Spleen (tissue), 11 donors: ENCODE measurements around the gene POLA1. TPM values are rescaled to one million over a fixed set of nuclear protein-coding genes. Genes with fewer than 3 reads are reported as not detected.

ENCODE experiments used
- DNase-seq: peaks from one replicate; pipeline ENCODE4 v3.0.0-alpha.2; 2020
- H3K27ac ChIP-seq, 8 donors: fragments of 200-600 bp; sonication (generic) in 7 of 8; 1 replicate in 4 of 8; 2 replicates in 4 of 8; pipeline versions ENCODE4 v1.5.0 to v1.8.0; 2016 to 2021; ENCODE audit warnings: inconsistent platforms in 4 of 8, mild to moderate bottlenecking in 4 of 8, moderate library complexity in 1 of 8
- H3K27me3 ChIP-seq, 7 donors: fragments of 200-600 bp; sonication (generic) in 6 of 7; replicated peaks in 1 of 7; 1 replicate in 4 of 7; 2 replicates in 3 of 7; pipeline versions ENCODE4 v1.5.0 to v1.8.0; 2016 to 2021; ENCODE audit warnings: inconsistent platforms in 3 of 7, mild to moderate bottlenecking in 1 of 7
- H3K36me3 ChIP-seq, 6 donors: fragments of 200-600 bp; sonication (generic) in 5 of 6; 1 replicate in 4 of 6; 2 replicates in 2 of 6; pipeline versions ENCODE4 v1.5.0 to v1.8.0; 2016 to 2021; ENCODE audit warnings: inconsistent platforms in 2 of 6
- H3K4me1 ChIP-seq, 6 donors: fragments of 200-600 bp; sonication (generic) in 5 of 6; 1 replicate in 3 of 6; 2 replicates in 3 of 6; pipeline versions ENCODE4 v1.5.0 to v1.8.0; 2016 to 2021; ENCODE audit warnings: inconsistent platforms in 3 of 6
- H3K4me3 ChIP-seq, 8 donors: fragments of 200-600 bp; sonication (generic) in 7 of 8; 1 replicate in 4 of 8; 2 replicates in 4 of 8; pipeline versions ENCODE4 v1.5.0 to v1.8.0; 2016 to 2021; ENCODE audit warnings: inconsistent platforms in 4 of 8, mild to moderate bottlenecking in 4 of 8, moderate library complexity in 2 of 8
- H3K9me3 ChIP-seq, 8 donors: fragments of 200-600 bp; sonication (generic) in 7 of 8; 1 replicate in 4 of 8; 2 replicates in 4 of 8; pipeline versions ENCODE4 v1.5.0 to v1.8.0; 2016 to 2021; ENCODE audit warnings: inconsistent platforms in 4 of 8
- POLR2A ChIP-seq, 3 donors: fragments of 450-650 bp; IDR thresholded peaks; one replicate each; pipeline ENCODE4 v1.5.1; 2017; ENCODE audit warnings: antibody characterized with exemption in 3 of 3, mild to moderate bottlenecking in 1 of 3
- POLR2AphosphoS5 ChIP-seq, 3 donors: sonication (generic); formaldehyde crosslinking; IDR thresholded peaks; one replicate each; pipeline ENCODE4 v1.5.1; 2017; ENCODE audit warnings: antibody characterized with exemption in 3 of 3
- WGBS, 5 donors: extraction: QIAGEN DNeasy Blood & Tissue Kit in 3 of 5; methylation state at CpG; one replicate each; pipeline versions ENCODE4 v1.1.5 to v1.1.7; 2013 to 2018; 5-methylcytosine and 5-hydroxymethylcytosine counted together
- intact Hi-C: fragments of 100-400 bp; cut with DNase I; formaldehyde crosslinking; loops from one replicate; pipeline ENCODE4 v1.15.0; 2023; ENCODE audit warnings: low total_unique reads
- polyA plus RNA-seq, 3 donors: library from polyadenylated mRNA; stranded (reverse); fragments of 200-250 nt; gene quantifications; one replicate each; pipeline ENCODE4 v1.2.1, GENCODE V29; 2013
- total RNA-seq, 7 donors: library from RNA; depleted of rRNA in 3 of 7; stranded (reverse); fragments of >200 nt in 3 of 7; fragmentation: NEBNext Ultra II Directional in 4 of 7; extraction: Animal tissue kit (Norgen Biotek cat#: 25700) in 4 of 7; gene quantifications; one replicate each; pipeline versions ENCODE4 v1.1.0 to v1.2.1, GENCODE V29; 2016 to 2021
- TF ChIP-seq, protein P1 (sequence below), 11 experiments: fragments of 200-600 bp in 7 of 11; fragments of 450-650 bp in 4 of 11; sonication (generic) in 4 of 11; IDR thresholded peaks in 8 of 11; conservative IDR thresholded peaks in 3 of 11; 1 replicate in 7 of 11; 2 replicates in 4 of 11; pipeline versions ENCODE4 v1.4.0 to v1.8.0; 2016 to 2021; ENCODE audit warnings: antibody characterized with exemption in 11 of 11, inconsistent platforms in 4 of 11, mild to moderate bottlenecking in 1 of 11
- donor health status: healthy with polysubstance abuse.
- donor health status: DM: no; HTN: no; CAD: no; lungs with moderate emphysema.
- donor health status: DM: no; HTN: no; CAD: no.
- donor health status: Bipolar disorder and iron deficiency.
- donor health status: healthy.
- donor health status: DM: no; HTN: no; CAD: no.
- donor health status: DM: yes; HTN: yes; CAD: no.

Gene POLA1
- total and polyA plus RNA-seq, 10 donors, result 2.1 to 15.4 (median 10.6) TPM

DNA sequence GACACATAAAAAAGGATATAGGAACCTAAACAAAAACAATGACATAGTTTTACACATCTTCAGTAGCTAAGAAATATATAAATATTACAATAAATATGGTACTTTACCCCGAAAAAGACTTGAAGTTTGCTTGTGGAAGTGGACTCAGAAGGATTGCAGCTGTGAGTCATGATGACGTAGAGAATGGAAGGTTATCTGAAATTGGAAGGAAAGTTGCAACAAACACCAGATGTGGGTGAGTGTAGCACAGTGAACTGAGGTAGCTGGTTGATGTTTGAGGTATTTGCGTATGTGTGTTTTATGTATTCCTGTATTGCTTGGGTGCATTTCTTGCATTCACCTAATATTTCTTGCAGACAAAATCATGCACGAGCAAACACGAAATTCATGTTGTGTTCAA, 209.1 kb downstream of the POLA1 start:
- intact Hi-C loops, result no loop called here
- no peaks in the 10 kb centered on the region for H3K27me3 ChIP-seq
- peaks cover 0 to 6% (median 0%) of the 10 kb centered on the region in 6 donors for H3K36me3 ChIP-seq
- H3K4me1 ChIP-seq, result no peaks in the 10 kb centered on the region
- no peak overlapping the region for H3K27ac ChIP-seq
- TF ChIP-seq POLR2AphosphoS5 (IDR thresholded peaks at IDR 0.05) (no peak), POLR2A (IDR thresholded peaks at IDR 0.05) (no peak)
- TF ChIP-seq, protein P1, sequence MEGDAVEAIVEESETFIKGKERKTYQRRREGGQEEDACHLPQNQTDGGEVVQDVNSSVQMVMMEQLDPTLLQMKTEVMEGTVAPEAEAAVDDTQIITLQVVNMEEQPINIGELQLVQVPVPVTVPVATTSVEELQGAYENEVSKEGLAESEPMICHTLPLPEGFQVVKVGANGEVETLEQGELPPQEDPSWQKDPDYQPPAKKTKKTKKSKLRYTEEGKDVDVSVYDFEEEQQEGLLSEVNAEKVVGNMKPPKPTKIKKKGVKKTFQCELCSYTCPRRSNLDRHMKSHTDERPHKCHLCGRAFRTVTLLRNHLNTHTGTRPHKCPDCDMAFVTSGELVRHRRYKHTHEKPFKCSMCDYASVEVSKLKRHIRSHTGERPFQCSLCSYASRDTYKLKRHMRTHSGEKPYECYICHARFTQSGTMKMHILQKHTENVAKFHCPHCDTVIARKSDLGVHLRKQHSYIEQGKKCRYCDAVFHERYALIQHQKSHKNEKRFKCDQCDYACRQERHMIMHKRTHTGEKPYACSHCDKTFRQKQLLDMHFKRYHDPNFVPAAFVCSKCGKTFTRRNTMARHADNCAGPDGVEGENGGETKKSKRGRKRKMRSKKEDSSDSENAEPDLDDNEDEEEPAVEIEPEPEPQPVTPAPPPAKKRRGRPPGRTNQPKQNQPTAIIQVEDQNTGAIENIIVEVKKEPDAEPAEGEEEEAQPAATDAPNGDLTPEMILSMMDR (IDR thresholded peaks at IDR 0.05 in 8 of 11, conservative IDR thresholded peaks at IDR 0.05 in 3 of 11), result no peak
- H3K4me3 ChIP-seq, result no peak overlapping the region
- no peak for DNase-seq
- WGBS, 5 donors, result 76 to 95% (median 89%) methylated on average over 5 of the region's 5 CpGs
- H3K9me3 ChIP-seq, result no peaks in the 10 kb centered on the region

DNA sequence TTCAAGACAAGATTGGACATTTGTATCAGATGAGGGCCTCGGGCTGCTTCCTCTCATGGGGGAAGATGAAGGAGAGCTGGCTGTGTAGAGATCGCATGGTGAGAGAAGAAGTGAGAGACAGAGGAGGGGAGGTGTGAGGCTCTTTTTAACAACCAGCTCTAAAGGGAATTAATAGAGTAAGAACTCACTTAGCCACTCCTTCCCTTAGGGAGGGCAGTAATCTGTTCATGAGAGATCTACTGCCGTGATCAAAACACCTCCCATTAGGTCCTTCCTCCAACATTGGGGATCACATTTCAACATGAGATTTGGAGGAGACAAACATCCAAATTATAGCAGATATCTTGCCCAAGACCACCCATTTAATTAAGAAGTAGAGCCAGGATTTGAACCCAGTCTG, 225.0 kb downstream of the POLA1 start:
- Histone ChIP-seq H3K4me3 (no peak overlapping the region), H3K4me1 (no peaks in the 10 kb centered on the region), H3K27ac (no peak overlapping the region), H3K36me3 (no peaks in the 10 kb centered on the region), H3K27me3 (no peaks in the 10 kb centered on the region), H3K9me3 (no peaks in the 10 kb centered on the region)
- intact Hi-C loops, result no loop called here
- TF ChIP-seq POLR2AphosphoS5 (IDR thresholded peaks at IDR 0.05), result no peak
- TF ChIP-seq, protein P1 (IDR thresholded peaks at IDR 0.05 in 8 of 11, conservative IDR thresholded peaks at IDR 0.05 in 3 of 11), result no peak
- 68 to 93% (median 82%) methylated on average over 3 of the region's 3 CpGs for WGBS, 5 donors
- no peak for DNase-seq

DNA sequence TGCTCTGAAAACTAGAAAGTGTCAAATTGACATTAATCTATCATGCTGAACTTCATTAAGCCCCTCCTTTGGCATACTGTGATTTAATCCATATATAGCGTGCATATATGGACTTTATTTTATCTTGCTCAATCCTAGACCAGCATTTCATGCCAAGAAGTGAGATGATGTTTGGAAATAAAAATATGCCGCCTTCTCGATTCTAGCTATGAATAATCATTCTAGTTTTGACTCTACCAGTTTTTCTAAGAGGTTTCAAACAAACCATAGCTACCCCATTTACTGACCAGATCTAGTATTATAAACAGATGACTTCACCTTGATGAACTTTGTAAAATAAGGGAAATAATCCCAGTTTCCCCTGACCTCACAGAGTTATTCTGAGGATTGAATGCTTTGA, 227.1 kb downstream of the POLA1 start:
- no peaks in the 10 kb centered on the region for H3K27me3 ChIP-seq
- TF ChIP-seq POLR2AphosphoS5 (IDR thresholded peaks at IDR 0.05) (no peak), POLR2A (IDR thresholded peaks at IDR 0.05) (no peak)
- TF ChIP-seq, protein P1 (IDR thresholded peaks at IDR 0.05 in 8 of 11, conservative IDR thresholded peaks at IDR 0.05 in 3 of 11), result no peak
- intact Hi-C loops, result no loop called here
- H3K36me3 ChIP-seq, result peaks cover 0 to 2% (median 0%) of the 10 kb centered on the region in 6 donors
- WGBS, 5 donors, result 77 to 94% (median 83%) methylated on average over 3 of the region's 3 CpGs
- no peaks in the 10 kb centered on the region for H3K4me1 ChIP-seq
- H3K9me3 ChIP-seq, result no peaks in the 10 kb centered on the region
- no peak overlapping the region for H3K4me3 ChIP-seq
- H3K27ac ChIP-seq, result no peak overlapping the region
- no peak for DNase-seq

- 72 to 87% (median 77%) methylated on average over 2 of the region's 2 CpGs for WGBS, 5 donors
- Histone ChIP-seq H3K4me3 (no peak overlapping the region), H3K9me3 (no peaks in the 10 kb centered on the region), H3K4me1 (no peaks in the 10 kb centered on the region), H3K36me3 (peaks cover 0 to 8% (median 0%) of the 10 kb centered on the region in 6 donors), H3K27me3 (no peaks in the 10 kb centered on the region), H3K27ac (no peak overlapping the region)
- TF ChIP-seq, protein P1 (IDR thresholded peaks at IDR 0.05 in 8 of 11, conservative IDR thresholded peaks at IDR 0.05 in 3 of 11), result no peak
- TF ChIP-seq POLR2AphosphoS5 (IDR thresholded peaks at IDR 0.05), result no peak
- TF ChIP-seq POLR2A (IDR thresholded peaks at IDR 0.05), result no peak
- DNase-seq, result no peak
- intact Hi-C loops, result no loop called here
Observed at GRCh38 chrX:24925430-24925829, 231.7 kb downstream of the POLA1 start.
